NOMO-1 (cell line): ENCODE data around the gene CAPN15.

Source experiments
- DNase-seq, 2 experiments: peaks; one replicate each; lab custom pipeline; 2025; ENCODE audit not compliant: unreplicated experiment in 2 of 2; lab: John Stamatoyannopoulos, UW

CAPN15 gene

GRCh38 chr16:559411-560203 is 32.1 kb downstream of the CAPN15 start:
- DNase-seq = no peak

- no peak for DNase-seq
These were observed 32.7 kb downstream of the CAPN15 start, which contains the start of gene PRR35 for GRCh38 chr16:560204-560700. Gene PRR35, plus strand, starts transcription at chr16:560394. Its CDS starts 2,901 bp downstream, at chr16:563295.

- DNase-seq = no peak
These were observed 33.3 kb downstream of the CAPN15 start for GRCh38 chr16:560701-561412.

- no peak for DNase-seq
These were observed 33.9 kb downstream of the CAPN15 start for GRCh38 chr16:561413-561794.

- DNase-seq = no peak
These were observed 34.7 kb downstream of the CAPN15 start for GRCh38 chr16:561957-562938.

GRCh38 chr16:563072-563644 is 35.6 kb downstream of the CAPN15 start:
- no peak for DNase-seq

GRCh38 chr16:564690-565418 is 37.3 kb downstream of the CAPN15 start:
- no peak for DNase-seq

- DNase-seq = no peak
These were observed 38.2 kb downstream of the CAPN15 start for GRCh38 chr16:565419-566330.

GRCh38 chr16:566475-567372 is 39.2 kb downstream of the CAPN15 start, which contains the start of gene NHLRC4:
Gene NHLRC4, plus strand, starts transcription at chr16:567005. Its CDS starts 1,043 bp downstream, at chr16:568048.
- peak; percentile 64 for DNase-seq

GRCh38 chr16:567373-568256 is 40.1 kb downstream of the CAPN15 start:
- DNase-seq = no peak

GRCh38 chr16:568401-569258 is 41.1 kb downstream of the CAPN15 start:
- no peak for DNase-seq

GRCh38 chr16:569445-570254 is 42.1 kb downstream of the CAPN15 start, which contains the start of gene PIGQ:
Gene PIGQ, plus strand, starts transcription at chr16:569968. Its CDS starts 4,107 bp downstream, at chr16:574075.
- DNase-seq = peak; percentile 14 to 36

GRCh38 chr16:572865-573650 is 45.5 kb downstream of the CAPN15 start:
- DNase-seq = no peak
